ENCODE results near the gene DEFB108B. TPM values are rescaled to one million over a fixed set of nuclear protein-coding genes. Genes with fewer than 3 reads are reported as not detected.
"Not testable (repeated sequence)": the region's sequence is repeated elsewhere in the genome, so short reads cannot be mapped to it uniquely, and the experiment has no call there.

The DEFB108B gene
- total RNA-seq, 4 donors from 2014 or later, result not detected

GRCh38 chr11:71792621-71793235, 40.3 kb upstream of the DEFB108B start:
- H3K4me3 ChIP-seq (replicated peaks in 1 of 3); H3K36me3 ChIP-seq; intact Hi-C loops (cut with DNase I); H3K27me3 ChIP-seq; H3K9me3 ChIP-seq: not testable (repeated sequence)
- peaks cover 5 to 22% of the 10 kb centered on the region in 2 donors for H3K4me1 ChIP-seq
- WGBS, 2 donors, result 52 to 62% methylated on average over 6 of the region's 6 CpGs
- TF ChIP-seq CTCF (IDR thresholded peaks at IDR 0.05), result peak; percentile 52 to 93 (median 73)
- TF ChIP-seq POLR2A (IDR thresholded peaks at IDR 0.05), result peak in 1 of 2 donors; percentile 27
- peak overlapping the region; percentile 48 to 78 (median 71) for H3K27ac ChIP-seq
- DNase-seq, result peak; percentile 78 to 79

GRCh38 chr11:71794386-71795040, 38.5 kb upstream of the DEFB108B start:
- peak overlapping the region; percentile 59 to 78 (median 63) for H3K27ac ChIP-seq
- H3K27me3 ChIP-seq; H3K4me3 ChIP-seq (replicated peaks in 1 of 3); intact Hi-C loops (cut with DNase I); H3K9me3 ChIP-seq; H3K36me3 ChIP-seq: not testable (repeated sequence)
- WGBS, 2 donors, result 62 to 63% methylated on average over 5 to 13 of the region's 13 CpGs
- peak; percentile 88 to 89 for DNase-seq
- peaks cover 5 to 22% of the 10 kb centered on the region in 2 donors for H3K4me1 ChIP-seq
- peak in 1 of 2 donors; percentile 30 for TF ChIP-seq POLR2A (IDR thresholded peaks at IDR 0.05)

- Histone ChIP-seq H3K4me1 (peaks cover 5 to 22% of the 10 kb centered on the region in 2 donors), H3K27ac (peak overlapping the region in 2 of 3 donors; percentile 50 to 63)
- intact Hi-C loops (cut with DNase I); H3K27me3 ChIP-seq; DNase-seq; H3K4me3 ChIP-seq (replicated peaks in 1 of 3); H3K36me3 ChIP-seq; H3K9me3 ChIP-seq: not testable (repeated sequence)
- WGBS, 2 donors, result 88 to 98% methylated on average over 5 of the region's 5 CpGs
Measured at GRCh38 chr11:71795236-71795635, 37.8 kb upstream of the DEFB108B start.

- H3K27ac ChIP-seq; H3K9me3 ChIP-seq; H3K27me3 ChIP-seq; DNase-seq; H3K4me3 ChIP-seq (replicated peaks in 1 of 3); H3K36me3 ChIP-seq; intact Hi-C loops (cut with DNase I): not testable (repeated sequence)
- H3K4me1 ChIP-seq, result peaks cover 5 to 22% of the 10 kb centered on the region in 2 donors
- WGBS, 2 donors, result 91 to 96% methylated on average over 16 of the region's 16 CpGs
Measured at GRCh38 chr11:71796016-71796415, 37.0 kb upstream of the DEFB108B start.

GRCh38 chr11:71796781-71797180, 36.2 kb upstream of the DEFB108B start:
- H3K27me3 ChIP-seq; H3K9me3 ChIP-seq; H3K27ac ChIP-seq; DNase-seq; H3K36me3 ChIP-seq; H3K4me3 ChIP-seq (replicated peaks in 1 of 3); intact Hi-C loops (cut with DNase I): not testable (repeated sequence)
- peaks cover 5 to 22% of the 10 kb centered on the region in 2 donors for H3K4me1 ChIP-seq
- WGBS, 2 donors, result 90% methylated on average over 2 of the region's 9 CpGs; no CpG with 5 or more reads in 1 of the 2 donors

GRCh38 chr11:71799556-71800128, 33.4 kb upstream of the DEFB108B start:
- 90 to 94% methylated on average over 13 of the region's 13 CpGs for WGBS, 2 donors
- intact Hi-C loops (cut with DNase I); H3K27me3 ChIP-seq; H3K36me3 ChIP-seq; H3K27ac ChIP-seq; H3K9me3 ChIP-seq; DNase-seq; H3K4me3 ChIP-seq (replicated peaks in 1 of 3); H3K4me1 ChIP-seq: not testable (repeated sequence)

GRCh38 chr11:71800335-71800953, 32.6 kb upstream of the DEFB108B start:
- H3K36me3 ChIP-seq; H3K4me1 ChIP-seq; H3K4me3 ChIP-seq (replicated peaks in 1 of 3); H3K9me3 ChIP-seq; intact Hi-C loops (cut with DNase I); H3K27me3 ChIP-seq; H3K27ac ChIP-seq: not testable (repeated sequence)
- peak; percentile 32 to 96 (median 87) for TF ChIP-seq CTCF (IDR thresholded peaks at IDR 0.05)
- 35 to 43% methylated on average over 11 to 13 of the region's 13 CpGs for WGBS, 2 donors
- peak; percentile 83 to 89 for DNase-seq

- 80 to 92% methylated on average over 2 of the region's 2 CpGs for WGBS, 2 donors
- H3K4me3 ChIP-seq (replicated peaks in 1 of 3); H3K9me3 ChIP-seq; H3K27ac ChIP-seq; intact Hi-C loops (cut with DNase I); H3K36me3 ChIP-seq; H3K27me3 ChIP-seq; DNase-seq; H3K4me1 ChIP-seq: not testable (repeated sequence)
Measured at GRCh38 chr11:71801026-71801425, 32.0 kb upstream of the DEFB108B start.

GRCh38 chr11:71802874-71803273, 30.1 kb upstream of the DEFB108B start:
- H3K9me3 ChIP-seq; intact Hi-C loops (cut with DNase I); DNase-seq; H3K36me3 ChIP-seq; H3K27me3 ChIP-seq; H3K4me1 ChIP-seq; H3K27ac ChIP-seq; H3K4me3 ChIP-seq (replicated peaks in 1 of 3): not testable (repeated sequence)
- 80 to 82% methylated on average over 6 to 7 of the region's 7 CpGs for WGBS, 2 donors

GRCh38 chr11:71804158-71804947, 28.6 kb upstream of the DEFB108B start:
- H3K9me3 ChIP-seq; H3K27ac ChIP-seq; DNase-seq; intact Hi-C loops (cut with DNase I); H3K36me3 ChIP-seq; H3K4me1 ChIP-seq; H3K4me3 ChIP-seq (replicated peaks in 1 of 3); H3K27me3 ChIP-seq: not testable (repeated sequence)
- WGBS, 2 donors, result 85 to 91% methylated on average over 4 to 6 of the region's 9 CpGs

Data from thyroid gland (tissue), 4 donors.